Cardiac fibroblast (primary cell): ENCODE data around the gene SOST.
A peak's percentile ranks its signal among the peaks of the same experiment; 100 is the strongest.

ENCODE experiments used
- DNase-seq, 2 donors: peaks; one replicate each; pipeline versions ENCODE4 v3.0.0 to v3.0.0-alpha.2; 2010; ENCODE audit warnings: low read depth in 2 of 2
- H3K4me3 ChIP-seq, 2 donors: replicated peaks in 1 of 2; 1 replicate in 1 of 2; 2 replicates in 1 of 2; pipeline ENCODE4 v1.5.1; 2011; ENCODE audit warnings: low read depth in 2 of 2, low read length in 2 of 2, mild to moderate bottlenecking in 2 of 2, moderate library complexity in 1 of 2
- TF ChIP-seq, protein P1 (sequence below): IDR thresholded peaks from one replicate; pipeline ENCODE4 v1.5.1; 2011; ENCODE audit warnings: low read depth, mild to moderate bottlenecking, low read length, inconsistent platforms

The SOST gene

DNA sequence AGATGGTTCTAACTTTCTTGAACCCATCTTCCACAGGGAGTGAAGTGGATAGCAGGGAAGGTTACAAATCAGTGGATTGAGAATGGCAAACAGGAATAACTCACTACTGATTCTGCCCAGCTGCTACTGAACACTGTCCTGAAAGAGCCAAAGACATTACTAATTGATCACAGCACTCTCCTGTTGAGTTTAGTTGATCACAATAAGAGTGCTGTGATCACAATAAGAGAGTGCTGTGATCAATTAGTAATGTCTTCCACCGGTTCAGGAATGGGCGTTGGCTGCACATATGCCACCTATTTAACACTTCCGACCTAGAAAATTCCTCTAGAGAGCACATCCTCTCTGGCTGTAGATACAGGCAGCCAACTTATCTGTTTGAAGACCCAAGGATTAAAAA is 33.0 kb upstream of the SOST start:
- peak; percentile 56 to 59 for DNase-seq
- H3K4me3 ChIP-seq: no peak overlapping the region
- TF ChIP-seq, protein P1, sequence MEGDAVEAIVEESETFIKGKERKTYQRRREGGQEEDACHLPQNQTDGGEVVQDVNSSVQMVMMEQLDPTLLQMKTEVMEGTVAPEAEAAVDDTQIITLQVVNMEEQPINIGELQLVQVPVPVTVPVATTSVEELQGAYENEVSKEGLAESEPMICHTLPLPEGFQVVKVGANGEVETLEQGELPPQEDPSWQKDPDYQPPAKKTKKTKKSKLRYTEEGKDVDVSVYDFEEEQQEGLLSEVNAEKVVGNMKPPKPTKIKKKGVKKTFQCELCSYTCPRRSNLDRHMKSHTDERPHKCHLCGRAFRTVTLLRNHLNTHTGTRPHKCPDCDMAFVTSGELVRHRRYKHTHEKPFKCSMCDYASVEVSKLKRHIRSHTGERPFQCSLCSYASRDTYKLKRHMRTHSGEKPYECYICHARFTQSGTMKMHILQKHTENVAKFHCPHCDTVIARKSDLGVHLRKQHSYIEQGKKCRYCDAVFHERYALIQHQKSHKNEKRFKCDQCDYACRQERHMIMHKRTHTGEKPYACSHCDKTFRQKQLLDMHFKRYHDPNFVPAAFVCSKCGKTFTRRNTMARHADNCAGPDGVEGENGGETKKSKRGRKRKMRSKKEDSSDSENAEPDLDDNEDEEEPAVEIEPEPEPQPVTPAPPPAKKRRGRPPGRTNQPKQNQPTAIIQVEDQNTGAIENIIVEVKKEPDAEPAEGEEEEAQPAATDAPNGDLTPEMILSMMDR: no peak

- TF ChIP-seq, protein P1: peak; percentile 13
- DNase-seq: no peak
- no peak overlapping the region for H3K4me3 ChIP-seq
Measured at GRCh38 chr17:43790311-43790940, 31.8 kb upstream of the SOST start.

DNA sequence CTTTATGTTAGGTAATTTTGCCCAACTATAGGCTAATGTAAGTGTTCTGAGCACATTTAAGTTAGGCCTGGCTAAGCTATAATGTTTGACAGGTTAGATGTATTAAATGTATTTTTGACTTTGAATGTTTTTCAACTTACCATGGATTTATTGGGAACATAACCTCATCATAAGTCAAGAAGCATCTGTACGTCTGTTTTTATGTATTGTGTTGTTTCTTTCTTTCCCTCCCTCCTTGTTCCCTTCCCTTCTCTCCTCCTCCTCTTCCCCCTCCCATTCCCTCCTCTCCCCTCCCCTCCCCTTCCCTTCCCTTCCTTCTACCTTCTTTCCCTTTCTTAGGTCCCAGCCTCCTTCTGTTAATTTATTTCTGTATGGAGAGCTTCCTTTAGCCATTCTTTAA is 30.9 kb upstream of the SOST start:
- TF ChIP-seq, protein P1: no peak
- H3K4me3 ChIP-seq: no peak overlapping the region
- DNase-seq: no peak

DNA sequence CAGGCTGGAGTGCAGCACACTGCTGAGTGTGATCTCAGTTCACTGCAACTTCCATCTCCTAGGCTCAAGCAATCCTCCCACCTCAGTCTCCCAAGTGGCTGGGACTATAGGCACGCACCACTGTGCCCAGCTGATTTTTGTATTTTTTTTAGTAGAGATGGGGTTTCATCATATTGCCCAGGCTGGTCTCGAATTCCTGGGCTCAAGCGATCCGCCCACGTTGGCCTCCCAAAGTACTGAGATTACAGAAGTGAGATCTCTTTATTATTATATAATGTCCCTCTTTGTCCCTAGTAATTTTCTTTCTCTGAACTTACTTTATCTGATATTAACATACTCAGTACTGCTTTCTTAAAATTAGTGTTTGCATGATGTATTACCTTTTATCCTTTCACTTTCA is 29.9 kb upstream of the SOST start:
- no peak overlapping the region for H3K4me3 ChIP-seq
- no peak for DNase-seq
- TF ChIP-seq, protein P1: no peak

DNA sequence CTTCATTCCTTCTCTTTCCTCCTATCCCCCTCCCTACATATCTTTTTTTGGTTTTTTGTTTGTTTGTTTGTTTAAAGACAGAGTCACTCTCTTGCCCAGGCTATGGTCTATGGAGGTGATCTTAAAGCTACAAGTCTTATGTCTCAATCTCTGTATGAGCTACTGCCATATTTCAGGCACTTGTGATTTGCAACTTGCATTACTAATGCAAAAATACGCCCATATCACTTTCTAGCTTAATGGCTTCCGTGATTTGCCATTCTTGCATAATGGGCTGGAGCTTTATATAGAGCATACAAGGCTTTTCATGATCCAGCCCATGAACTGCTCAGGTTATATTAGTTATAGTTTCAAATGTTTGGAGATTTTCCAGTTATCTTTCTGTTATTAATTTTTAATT is 29.1 kb upstream of the SOST start:
- TF ChIP-seq, protein P1: no peak
- DNase-seq: no peak
- H3K4me3 ChIP-seq: no peak overlapping the region

GRCh38 chr17:43784628-43785101 is 26.1 kb upstream of the SOST start:
- H3K4me3 ChIP-seq: no peak overlapping the region
- peak; percentile 40 to 91 for DNase-seq
- TF ChIP-seq, protein P1: no peak

DNA sequence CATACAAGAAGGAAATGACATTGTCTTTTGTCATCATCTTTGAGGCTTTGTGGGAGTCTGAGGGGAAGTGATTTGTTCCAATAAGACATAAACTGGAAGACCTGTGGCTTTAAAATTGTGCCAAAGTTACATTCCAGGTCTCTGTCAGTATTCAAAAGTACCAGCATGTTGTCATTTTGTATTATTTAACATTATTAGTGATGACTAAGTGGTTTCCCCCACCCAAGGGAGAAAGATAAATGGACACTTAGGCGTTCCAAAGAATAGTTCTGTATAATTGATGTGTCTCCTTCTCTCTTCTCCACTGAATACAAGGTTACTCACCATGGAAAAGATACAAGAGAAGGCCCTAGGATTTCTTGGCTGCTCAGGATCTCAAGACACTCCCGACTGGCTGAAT is 25.5 kb upstream of the SOST start:
- no peak overlapping the region for H3K4me3 ChIP-seq
- TF ChIP-seq, protein P1: no peak
- peak in 1 of 2 donors; percentile 72 for DNase-seq
